ENCODE results near the gene MRPS23. TPM values are rescaled to one million over a fixed set of nuclear protein-coding genes. Genes with fewer than 3 reads are reported as not detected.
A peak's percentile ranks its signal among the peaks of the same experiment; 100 is the strongest.

The MRPS23 gene
- total and polyA plus RNA-seq, 7 donors = 27.2 to 91.1 (median 49.2) TPM

DNA sequence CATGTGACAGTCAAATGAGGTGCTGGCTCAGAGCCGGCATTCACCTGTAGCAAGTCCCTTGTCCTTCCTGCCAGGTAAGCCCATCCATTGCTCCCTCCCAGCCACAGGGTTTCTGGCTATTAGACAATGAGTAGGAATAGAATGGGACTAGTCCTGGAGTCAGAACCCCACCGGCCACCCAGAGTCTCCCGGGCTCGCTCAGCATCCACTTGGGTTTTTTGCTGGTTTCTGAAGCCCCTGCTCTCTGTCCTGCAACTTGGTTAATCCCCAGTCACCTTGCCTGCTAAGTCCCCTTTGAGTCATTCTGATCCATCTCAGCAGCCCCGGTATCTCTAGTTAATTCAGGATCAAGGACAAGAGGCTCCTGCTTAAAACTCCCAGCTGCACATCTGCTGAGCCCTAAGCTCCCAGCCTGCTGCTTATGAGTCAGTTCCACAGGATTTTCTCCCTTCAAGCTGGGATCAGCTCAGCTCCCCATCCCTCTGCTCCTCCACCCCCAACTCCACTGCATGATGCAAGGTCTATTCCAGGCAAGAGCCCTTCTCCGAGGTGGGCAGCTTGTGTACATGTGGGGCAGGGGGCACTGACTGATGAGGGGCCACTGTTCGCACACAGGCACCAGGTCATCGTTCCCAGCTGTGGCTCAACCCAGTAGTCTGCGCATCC is 19.9 kb upstream of the MRPS23 start:
- peaks cover 57% of the 10 kb centered on the region for H3K4me1 ChIP-seq
- no peaks in the 10 kb centered on the region for H3K27me3 ChIP-seq (ENCODE audit: insufficient read depth in 3 of 3, low read length in 2 of 3)
- TF ChIP-seq, protein P1, sequence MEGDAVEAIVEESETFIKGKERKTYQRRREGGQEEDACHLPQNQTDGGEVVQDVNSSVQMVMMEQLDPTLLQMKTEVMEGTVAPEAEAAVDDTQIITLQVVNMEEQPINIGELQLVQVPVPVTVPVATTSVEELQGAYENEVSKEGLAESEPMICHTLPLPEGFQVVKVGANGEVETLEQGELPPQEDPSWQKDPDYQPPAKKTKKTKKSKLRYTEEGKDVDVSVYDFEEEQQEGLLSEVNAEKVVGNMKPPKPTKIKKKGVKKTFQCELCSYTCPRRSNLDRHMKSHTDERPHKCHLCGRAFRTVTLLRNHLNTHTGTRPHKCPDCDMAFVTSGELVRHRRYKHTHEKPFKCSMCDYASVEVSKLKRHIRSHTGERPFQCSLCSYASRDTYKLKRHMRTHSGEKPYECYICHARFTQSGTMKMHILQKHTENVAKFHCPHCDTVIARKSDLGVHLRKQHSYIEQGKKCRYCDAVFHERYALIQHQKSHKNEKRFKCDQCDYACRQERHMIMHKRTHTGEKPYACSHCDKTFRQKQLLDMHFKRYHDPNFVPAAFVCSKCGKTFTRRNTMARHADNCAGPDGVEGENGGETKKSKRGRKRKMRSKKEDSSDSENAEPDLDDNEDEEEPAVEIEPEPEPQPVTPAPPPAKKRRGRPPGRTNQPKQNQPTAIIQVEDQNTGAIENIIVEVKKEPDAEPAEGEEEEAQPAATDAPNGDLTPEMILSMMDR (IDR thresholded peaks at IDR 0.05) = no peak
- DNase-seq (peak in 1 of 2 donors; percentile 8), ATAC-seq (no peak)
- no peak overlapping the region for H3K4me3 ChIP-seq
- intact Hi-C loops (cut with DNase I) = no loop called here
- H3K9me3 ChIP-seq = no peaks in the 10 kb centered on the region
- peaks cover 3 to 55% of the 10 kb centered on the region in 2 donors for H3K36me3 ChIP-seq (ENCODE audit: insufficient read depth in 1 of 2, low read depth in 1 of 2)
- WGBS, 3 donors = 82 to 89% (median 82%) methylated on average over 9 of the region's 9 CpGs
- H3K27ac ChIP-seq = peak overlapping the region; percentile 79

GRCh38 chr17:57868910-57869616 is 19.2 kb upstream of the MRPS23 start:
- TF ChIP-seq, protein P1 (IDR thresholded peaks at IDR 0.05) = no peak
- ATAC-seq (peak in 2 of 4 donors; percentile 1 to 2), DNase-seq (peak in 1 of 2 donors; percentile 1)
- no peaks in the 10 kb centered on the region for H3K9me3 ChIP-seq
- 57 to 75% (median 61%) methylated on average over 13 of the region's 13 CpGs for WGBS, 3 donors
- H3K4me3 ChIP-seq = no peak overlapping the region
- peaks cover 3 to 62% of the 10 kb centered on the region in 2 donors for H3K36me3 ChIP-seq (ENCODE audit: insufficient read depth in 1 of 2, low read depth in 1 of 2)
- H3K27ac ChIP-seq = peak overlapping the region; percentile 79
- intact Hi-C loops (cut with DNase I) = no loop called here
- H3K4me1 ChIP-seq = peaks cover 52% of the 10 kb centered on the region
- H3K27me3 ChIP-seq (ENCODE audit: insufficient read depth in 3 of 3, low read length in 2 of 3) = no peaks in the 10 kb centered on the region

DNA sequence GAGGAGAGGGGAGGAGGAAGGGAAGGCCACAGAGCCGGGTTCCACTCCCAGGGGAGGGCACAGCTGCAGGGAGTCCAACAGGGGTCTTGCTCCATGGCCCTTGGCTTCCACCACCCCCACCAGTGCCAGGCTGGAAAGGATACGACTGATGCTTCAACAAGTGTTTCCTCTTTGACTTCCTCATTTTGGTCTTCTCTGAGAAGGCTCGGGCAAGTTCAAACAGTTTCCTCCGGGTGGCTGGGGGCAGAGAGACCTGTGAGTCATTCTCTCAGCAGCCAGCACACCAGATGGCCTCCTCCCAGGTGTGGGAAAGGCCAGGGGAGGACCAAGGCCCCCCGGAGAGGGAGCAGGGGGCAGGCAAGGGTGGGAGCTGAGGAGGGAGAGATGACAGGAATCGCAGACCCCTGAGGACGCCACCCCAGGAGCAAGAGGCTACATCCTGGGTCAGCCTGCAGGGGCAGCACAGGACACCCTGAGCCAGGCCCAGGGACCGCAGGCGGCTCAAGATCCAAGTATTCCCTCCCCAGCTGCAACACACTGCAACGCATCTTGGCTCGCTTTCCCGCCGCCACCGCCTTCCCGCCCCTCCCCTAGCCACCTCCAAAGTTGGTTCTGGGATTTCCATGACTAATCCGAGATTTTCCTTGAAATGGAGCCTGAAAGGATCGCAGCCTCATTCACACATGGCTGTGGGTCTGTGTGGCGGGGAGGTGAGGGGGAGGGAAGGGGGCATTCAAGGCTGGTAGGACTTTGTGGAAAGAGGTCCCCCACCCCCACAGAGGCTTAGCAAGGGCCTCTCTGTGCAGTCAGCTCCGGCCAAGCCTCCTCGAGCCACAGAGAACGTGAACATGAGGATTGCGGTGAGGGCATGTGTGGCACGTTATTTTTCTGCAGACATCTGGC is 18.4 kb upstream of the MRPS23 start:
- TF ChIP-seq, protein P1 (IDR thresholded peaks at IDR 0.05) = peak; percentile 42
- peaks cover 45% of the 10 kb centered on the region for H3K4me1 ChIP-seq
- WGBS, 3 donors = 20 to 34% (median 25%) methylated on average over 18 to 23 of the region's 23 CpGs
- no peaks in the 10 kb centered on the region for H3K27me3 ChIP-seq (ENCODE audit: insufficient read depth in 3 of 3, low read length in 2 of 3)
- no peaks in the 10 kb centered on the region for H3K9me3 ChIP-seq
- ATAC-seq (peak; percentile 83 to 88 (median 86)), DNase-seq (peak; percentile 88 to 93)
- H3K36me3 ChIP-seq (ENCODE audit: insufficient read depth in 1 of 2, low read depth in 1 of 2) = peaks cover 3 to 59% of the 10 kb centered on the region in 2 donors
- peak overlapping the region; percentile 79 for H3K27ac ChIP-seq
- intact Hi-C loops (cut with DNase I) = no loop called here
- no peak overlapping the region for H3K4me3 ChIP-seq

DNA sequence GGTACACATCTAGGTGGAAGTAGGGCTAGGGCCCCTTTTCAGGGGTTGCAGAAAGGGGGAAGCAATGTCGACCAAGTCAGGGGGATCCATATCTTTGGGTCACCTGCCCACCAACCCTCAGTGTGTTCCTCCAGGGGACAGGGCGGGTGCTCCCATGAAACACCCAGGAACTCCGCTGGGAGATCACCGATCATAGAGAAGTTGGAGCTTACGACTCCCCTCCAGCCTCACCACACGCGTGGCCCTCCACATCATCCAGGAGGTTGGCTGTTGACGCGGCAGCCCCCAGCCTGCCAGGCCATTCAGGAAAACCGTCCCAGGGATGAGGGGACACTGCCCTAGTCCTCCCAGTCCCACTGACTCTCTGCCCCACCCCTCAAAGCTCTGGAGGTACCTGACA is 17.3 kb upstream of the MRPS23 start:
- Histone ChIP-seq H3K27me3 (ENCODE audit: insufficient read depth in 3 of 3, low read length in 2 of 3) (no peaks in the 10 kb centered on the region), H3K36me3 (ENCODE audit: insufficient read depth in 1 of 2, low read depth in 1 of 2) (peaks cover 3 to 48% of the 10 kb centered on the region in 2 donors), H3K27ac (peak overlapping the region; percentile 79), H3K4me1 (peaks cover 43% of the 10 kb centered on the region), H3K9me3 (no peaks in the 10 kb centered on the region), H3K4me3 (no peak overlapping the region)
- ATAC-seq (no peak), DNase-seq (no peak)
- TF ChIP-seq, protein P1 (IDR thresholded peaks at IDR 0.05) = no peak
- WGBS, 3 donors = 95 to 98% (median 96%) methylated on average over 10 of the region's 10 CpGs
- intact Hi-C loops (cut with DNase I) = no loop called here
